Caco-2 (cell line): ENCODE results near the gene ARG2. TPM values are rescaled to one million over a fixed set of nuclear protein-coding genes. Genes with fewer than 3 reads are reported as not detected.
"Not testable (repeated sequence)": the region's sequence is repeated elsewhere in the genome, so short reads cannot be mapped to it uniquely, and the experiment has no call there.

Experiments used
- BruUV-seq: library from RNA; stranded (reverse); fragments of 400-500 nt; replicated peaks from 2 replicates; lab custom pipeline; 2021; lab: Mats Ljungman, UMichigan
- CTCF ChIA-PET: fragments of 300-600 bp; sonication (Branson Sonifier 250); formaldehyde crosslinking; loops from one replicate; lab custom pipeline; 2022; ENCODE audit warnings: antibody characterized with exemption; lab: Charles Lee
- POLR2A ChIA-PET: fragments of 300-600 bp; sonication (Branson Sonifier 250); formaldehyde crosslinking; loops from one replicate; lab custom pipeline; 2022; ENCODE audit warnings: antibody characterized with exemption; lab: Charles Lee
- DNase-seq, 2 experiments: peaks; one replicate each; pipeline versions ENCODE4 v3.0.0 to v3.0.0-alpha.2; 2020 to 2022
- H3K27me3 ChIP-seq: replicated peaks from 2 replicates; pipeline ENCODE4 v1.6.0; 2011; ENCODE audit warnings: low read length; ENCODE audit not compliant: control insufficient read depth, insufficient read depth
- H3K36me3 ChIP-seq: 2 replicates; pipeline ENCODE4 v1.5.1; 2011; ENCODE audit warnings: low read length; ENCODE audit not compliant: control insufficient read depth, insufficient read depth
- H3K4me1 ChIP-seq: fragments of 250-450 bp; sonication (Bioruptor Pico); 2 replicates; pipeline ENCODE4 v1.5.1; 2020; ENCODE audit warnings: mild to moderate bottlenecking
- H3K4me3 ChIP-seq: 2 replicates; pipeline ENCODE4 v1.5.1; 2011; ENCODE audit warnings: low read depth, mild to moderate bottlenecking, control low read depth, low read length
- H3K9me3 ChIP-seq: fragments of 250-450 bp; sonication (Bioruptor Pico); 2 replicates; pipeline ENCODE4 v1.5.1; 2020; ENCODE audit warnings: mild to moderate bottlenecking, moderate library complexity
- H3K27ac Mint-ChIP-seq: one replicate; pipeline ENCODE4 v1.8.0; 2022; ENCODE audit warnings: mixed read lengths; ENCODE audit not compliant: unreplicated experiment
- H3K27me3 Mint-ChIP-seq: one replicate; pipeline ENCODE4 v1.8.0; 2022; ENCODE audit warnings: mixed read lengths; ENCODE audit not compliant: insufficient read depth, unreplicated experiment
- H3K36me3 Mint-ChIP-seq: one replicate; pipeline ENCODE4 v1.8.0; 2022; ENCODE audit warnings: mild to moderate bottlenecking, mixed read lengths; ENCODE audit not compliant: insufficient read depth, unreplicated experiment
- H3K4me1 Mint-ChIP-seq: one replicate; pipeline ENCODE4 v1.8.0; 2022; ENCODE audit warnings: low read depth, mixed read lengths; ENCODE audit not compliant: unreplicated experiment
- H3K4me3 Mint-ChIP-seq: one replicate; pipeline ENCODE4 v1.8.0; 2022; ENCODE audit warnings: mild to moderate bottlenecking, moderate library complexity, mixed read lengths; ENCODE audit not compliant: unreplicated experiment
- H3K9me3 Mint-ChIP-seq: one replicate; pipeline ENCODE4 v1.8.0; 2022; ENCODE audit warnings: mixed read lengths; ENCODE audit not compliant: unreplicated experiment
- CTCF ChIP-seq, 2 experiments: fragments of 200-600 bp in 1 of 2; IDR thresholded peaks; 1 replicate in 1 of 2; 2 replicates in 1 of 2; pipeline versions ENCODE4 v1.5.1 to v1.8.0; 2011 to 2022; ENCODE audit warnings: antibody characterized with exemption in 1 of 2, control low read depth in 1 of 2, inconsistent platforms in 1 of 2, low read depth in 1 of 2, low read length in 1 of 2, mild to moderate bottlenecking in 1 of 2, moderate library complexity in 1 of 2; ENCODE audit not compliant: insufficient read depth in 1 of 2, severe bottlenecking in 1 of 2, unreplicated experiment in 1 of 2
- intact Hi-C: fragments of 100-400 bp; cut with micrococcal nuclease; formaldehyde crosslinking; loops from one replicate; pipeline ENCODE4 v1.10.0; 2022; ENCODE audit not compliant: unreplicated experiment
- total RNA-seq: library from RNA; stranded (reverse); gene quantifications from 2 replicates; pipeline ENCODE4 v1.2.3, GENCODE V29; 2022

Gene ARG2
- total RNA-seq, 1 experiment from 2014 or later: 22.6 TPM

- Mint-ChIP-seq H3K27me3 (no peaks in the 10 kb centered on the region), H3K27ac (no peak overlapping the region), H3K4me1 (peaks cover 6% of the 10 kb centered on the region), H3K4me3 (no peak overlapping the region), H3K36me3 (peaks cover 24% of the 10 kb centered on the region), H3K9me3 (no peaks in the 10 kb centered on the region)
- intact Hi-C loops: no loop called here
- no peaks in the 10 kb centered on the region for H3K9me3 ChIP-seq
- no TSS peak for BruUV-seq
- no peak for TF ChIP-seq CTCF (IDR thresholded peaks at IDR 0.05; ENCODE audit: insufficient read depth in 1 of 2, low read depth in 1 of 2, low read length in 1 of 2, severe bottlenecking in 1 of 2, unreplicated experiment in 1 of 2)
- no peak overlapping the region for H3K4me3 ChIP-seq
- no peaks in the 10 kb centered on the region for H3K27me3 ChIP-seq
- CTCF ChIA-PET: interaction anchor here (0.6 kb wide), 1 partner anchor 14 kb away, joined by 3 read pairs; no protein-coding TSS in a partner anchor
- POLR2A ChIA-PET: no interaction called here
- no peak for DNase-seq
- peaks cover 4% of the 10 kb centered on the region; the same call in 1 of the 2 replicates for H3K4me1 ChIP-seq
- no peaks in the 10 kb centered on the region for H3K36me3 ChIP-seq
Measured at GRCh38 chr14:67595392-67595791, 24.3 kb upstream of the ARG2 start.

GRCh38 chr14:67599698-67600561 is 19.8 kb upstream of the ARG2 start, which contains the start of gene PIGH:
PIGH (minus strand) TSS chr14:67600268; CDS start chr14:67600203, 65 bp downstream.
- Histone ChIP-seq H3K4me1 (peaks cover 8% of the 10 kb centered on the region; the same call in 1 of the 2 replicates), H3K27me3 (no peaks in the 10 kb centered on the region), H3K9me3 (no peaks in the 10 kb centered on the region), H3K36me3 (no peaks in the 10 kb centered on the region), H3K4me3 (peak within 1 kb of the TSS; percentile 95)
- CTCF ChIA-PET: interaction anchor here (0.5 to 3.0 kb wide), 26 partner anchors 9 to 187 kb away, joined by 3 to 33 read pairs (median 6); partner anchors contain the start of genes RDH11 and VTI1B
- H3K27ac Mint-ChIP-seq: peak within 1 kb of the TSS; percentile 87
- peak within 1 kb of the TSS; percentile 88 for H3K4me3 Mint-ChIP-seq
- peak; percentile 92 to 96 for DNase-seq
- H3K9me3 Mint-ChIP-seq: no peaks in the 10 kb centered on the region
- peaks cover 13% of the 10 kb centered on the region for H3K36me3 Mint-ChIP-seq
- H3K27me3 Mint-ChIP-seq: no peaks in the 10 kb centered on the region
- POLR2A ChIA-PET: interaction anchor here (0.6 to 1.7 kb wide), 11 partner anchors 15 to 1661 kb away, joined by 3 to 15 read pairs (median 3); partner anchors contain the start of genes ARG2, RDH11 and ZFYVE26
- intact Hi-C loops: loop anchor here (1.0 kb wide), 2 partner anchors 16 to 19 kb away; partner anchors contain the start of gene ARG2
- peak; percentile 80 to 85 for TF ChIP-seq CTCF (IDR thresholded peaks at IDR 0.05; ENCODE audit: insufficient read depth in 1 of 2, low read depth in 1 of 2, low read length in 1 of 2, severe bottlenecking in 1 of 2, unreplicated experiment in 1 of 2)
- BruUV-seq: no TSS peak
- peaks cover 6% of the 10 kb centered on the region for H3K4me1 Mint-ChIP-seq

- not testable (repeated sequence) for H3K4me1 Mint-ChIP-seq, DNase-seq, H3K9me3 Mint-ChIP-seq, H3K27me3 Mint-ChIP-seq, BruUV-seq, H3K9me3 ChIP-seq, H3K4me1 ChIP-seq, H3K36me3 ChIP-seq, H3K27me3 ChIP-seq
- POLR2A ChIA-PET: interaction anchor here (0.6 to 1.7 kb wide), 8 partner anchors 16 to 216 kb away, joined by 3 to 15 read pairs (median 4); partner anchors contain the start of genes ARG2, RDH11 and ZFYVE26
- intact Hi-C loops: loop anchor here (1.0 kb wide), 2 partner anchors 16 to 19 kb away; partner anchors contain the start of gene ARG2
- Mint-ChIP-seq H3K36me3 (peaks cover 13% of the 10 kb centered on the region), H3K4me3 (peak overlapping the region; percentile 88), H3K27ac (peak overlapping the region; percentile 87)
- CTCF ChIA-PET: interaction anchor here (0.6 to 3.0 kb wide), 22 partner anchors 9 to 188 kb away, joined by 3 to 33 read pairs (median 7); partner anchors contain the start of genes RDH11 and VTI1B
- H3K4me3 ChIP-seq: peak overlapping the region; percentile 95
Measured at GRCh38 chr14:67600562-67600974, 19.2 kb upstream of the ARG2 start.
